Activated naive CD4-positive, alpha-beta T cell treated with anti-CD3 and anti-CD28 coated beads, Interleukin-2, amount 50 U/mL, for 72 hours (primary cell): ENCODE data around the gene PARG. TPM values are rescaled to one million over a fixed set of nuclear protein-coding genes. Genes with fewer than 3 reads are reported as not detected.
"Not testable (repeated sequence)": the region's sequence is repeated elsewhere in the genome, so short reads cannot be mapped to it uniquely, and the experiment has no call there.

Experiments used
- ATAC-seq, 2 donors: fragments of 150-1000 bp; cut with Tn5 transposase; 2 replicates each; pipeline ENCODE4 v1.10.0; 2021; ENCODE audit warnings: mild to moderate bottlenecking in 2 of 2, moderate library complexity in 2 of 2
- DNase-seq, 2 donors: peaks; one replicate each; pipeline ENCODE4 v3.0.0; 2021 to 2022; ENCODE audit warnings: low spot score in 2 of 2
- H3K27ac Mint-ChIP-seq, 2 donors: one replicate each; pipeline ENCODE4 v1.8.0; 2022; ENCODE audit warnings: mild to moderate bottlenecking in 2 of 2, mixed read lengths in 2 of 2
- H3K36me3 Mint-ChIP-seq, 2 donors: one replicate each; pipeline ENCODE4 v1.8.0; 2022; ENCODE audit warnings: mixed read lengths in 2 of 2
- H3K9me3 Mint-ChIP-seq, 2 donors: one replicate each; pipeline ENCODE4 v1.8.0; 2022; ENCODE audit warnings: mixed read lengths in 2 of 2
- total RNA-seq, 2 donors: library from RNA; stranded (reverse); gene quantifications; one replicate each; pipeline ENCODE4 v1.2.3, GENCODE V29; 2022

Gene PARG
- total RNA-seq, 2 donors from 2014 or later, result 23.8 to 33.0 TPM

GRCh38 chr10:49784681-49785080 lies 157.1 kb downstream of the PARG start:
- Mint-ChIP-seq H3K36me3 (no peaks in the 10 kb centered on the region), H3K27ac (no peak overlapping the region), H3K9me3 (no peaks in the 10 kb centered on the region)
- no peak for ATAC-seq
- DNase-seq, result no peak

GRCh38 chr10:49783645-49784044 lies 158.2 kb downstream of the PARG start:
- Mint-ChIP-seq H3K36me3 (no peaks in the 10 kb centered on the region), H3K27ac (no peak overlapping the region), H3K9me3 (no peaks in the 10 kb centered on the region)
- no peak for DNase-seq
- ATAC-seq, result no peak

- no peaks in the 10 kb centered on the region for H3K36me3 Mint-ChIP-seq
- DNase-seq (no peak), ATAC-seq (no peak)
- no peak overlapping the region for H3K27ac Mint-ChIP-seq
- no peaks in the 10 kb centered on the region for H3K9me3 Mint-ChIP-seq
These were observed 160.6 kb downstream of the PARG start for GRCh38 chr10:49781247-49781646.

- ATAC-seq, result no peak
- Mint-ChIP-seq H3K9me3 (no peaks in the 10 kb centered on the region), H3K27ac (no peak overlapping the region), H3K36me3 (no peaks in the 10 kb centered on the region)
- DNase-seq, result no peak
These were observed 163.6 kb downstream of the PARG start for GRCh38 chr10:49778197-49778596.

GRCh38 chr10:49776851-49777250 lies 165.0 kb downstream of the PARG start:
- Mint-ChIP-seq H3K36me3 (no peaks in the 10 kb centered on the region), H3K27ac (no peak overlapping the region), H3K9me3 (no peaks in the 10 kb centered on the region)
- DNase-seq (no peak), ATAC-seq (no peak)

GRCh38 chr10:49775014-49775413 lies 166.8 kb downstream of the PARG start:
- DNase-seq, result no peak
- H3K27ac Mint-ChIP-seq, result no peak overlapping the region
- ATAC-seq, result no peak
- H3K9me3 Mint-ChIP-seq, result peaks cover 0 to 3% of the 10 kb centered on the region in 2 donors
- H3K36me3 Mint-ChIP-seq, result no peaks in the 10 kb centered on the region

GRCh38 chr10:49772944-49773343 lies 168.9 kb downstream of the PARG start:
- not testable (repeated sequence) for ATAC-seq, H3K36me3 Mint-ChIP-seq, DNase-seq, H3K9me3 Mint-ChIP-seq, H3K27ac Mint-ChIP-seq

GRCh38 chr10:49771046-49771445 lies 170.8 kb downstream of the PARG start:
- not testable (repeated sequence) for DNase-seq, H3K27ac Mint-ChIP-seq, H3K9me3 Mint-ChIP-seq, ATAC-seq
- H3K36me3 Mint-ChIP-seq, result peaks cover 0 to 10% of the 10 kb centered on the region in 2 donors

- ATAC-seq, result no peak
- Mint-ChIP-seq H3K9me3 (peaks cover 3 to 9% of the 10 kb centered on the region in 2 donors), H3K36me3 (peaks cover 0 to 10% of the 10 kb centered on the region in 2 donors)
These were observed 172.1 kb downstream of the PARG start for GRCh38 chr10:49769692-49770091.

GRCh38 chr10:49768731-49769130 lies 173.1 kb downstream of the PARG start:
- Mint-ChIP-seq H3K9me3 (peaks cover 3 to 9% of the 10 kb centered on the region in 2 donors), H3K27ac (no peak overlapping the region), H3K36me3 (peaks cover 0 to 11% of the 10 kb centered on the region in 2 donors)
- ATAC-seq (no peak), DNase-seq (no peak)

More at GRCh38 chr10:49769692-49770091, 172.1 kb downstream of the PARG start:
- H3K27ac Mint-ChIP-seq, result no peak overlapping the region
- DNase-seq, result no peak

GRCh38 chr10:49768329-49768728 lies 173.5 kb downstream of the PARG start:
- peaks cover 3 to 9% of the 10 kb centered on the region in 2 donors for H3K9me3 Mint-ChIP-seq
- DNase-seq (no peak), ATAC-seq (no peak)
- no peak overlapping the region for H3K27ac Mint-ChIP-seq
- peaks cover 0 to 15% of the 10 kb centered on the region in 2 donors for H3K36me3 Mint-ChIP-seq

Other genes starting within 250 kb of the PARG start
- gene OGDHL, start 179.7 kb downstream of the PARG start, total RNA-seq, result under 1 TPM; 0.14 to 0.27 TPM
- 10 to 100 TPM; 18.9 to 23.3 TPM for gene TIMM23B, start within 50 bp of the PARG start, total RNA-seq
- 10 to 100 TPM; 14.9 to 20.3 TPM for gene AGAP6, start 46.4 kb upstream of the PARG start, total RNA-seq
- 10 to 100 TPM; 30.8 to 33.2 TPM for gene WASHC2A, start 125.9 kb upstream of the PARG start, total RNA-seq